Activated naive CD8-positive, alpha-beta T cell treated with anti-CD3 and anti-CD28 coated beads, Interleukin-2, amount 50 U/mL, for 16 hours (primary cell): ENCODE measurements around the gene GADD45GIP1.

ENCODE experiments used
- DNase-seq: peaks from one replicate; pipeline ENCODE4 v3.0.0-alpha.2; 2020; ENCODE audit warnings: low read depth, low spot score

Gene GADD45GIP1

GRCh38 chr19:12956446-12957388 is at the start of gene GADD45GIP1:
Gene GADD45GIP1 (minus strand): TSS chr19:12957223. CDS start chr19:12957212, 11 bp downstream.
- DNase-seq = peak; percentile 64

GRCh38 chr19:13005861-13006370 is 48.9 kb upstream of the GADD45GIP1 start:
- DNase-seq = no peak

- DNase-seq = no peak
These were observed 48.2 kb upstream of the GADD45GIP1 start for GRCh38 chr19:13005253-13005652.

GRCh38 chr19:13004273-13004672 is 47.2 kb upstream of the GADD45GIP1 start:
- DNase-seq = no peak

GRCh38 chr19:13003081-13003480 is 46.1 kb upstream of the GADD45GIP1 start:
- no peak for DNase-seq

- DNase-seq = no peak
These were observed 45.3 kb upstream of the GADD45GIP1 start for GRCh38 chr19:13002166-13002898.

GRCh38 chr19:13001502-13002165 is 44.6 kb upstream of the GADD45GIP1 start:
- no peak for DNase-seq

- no peak for DNase-seq
These were observed 44.1 kb upstream of the GADD45GIP1 start for GRCh38 chr19:13001166-13001501.

GRCh38 chr19:12997967-12998940 is 41.2 kb upstream of the GADD45GIP1 start:
- no peak for DNase-seq

- no peak for DNase-seq
These were observed 40.4 kb upstream of the GADD45GIP1 start for GRCh38 chr19:12997179-12997966.

- no peak for DNase-seq
These were observed 39.5 kb upstream of the GADD45GIP1 start for GRCh38 chr19:12996406-12997094.

- no peak for DNase-seq
These were observed 38.8 kb upstream of the GADD45GIP1 start for GRCh38 chr19:12995596-12996405.

GRCh38 chr19:12994701-12995595 is 37.9 kb upstream of the GADD45GIP1 start, which contains the start of gene NFIX:
Gene NFIX (plus strand): TSS chr19:12995475. CDS start chr19:12995838, 363 bp downstream.
- peak; percentile 34 for DNase-seq

- no peak for DNase-seq
These were observed 36.5 kb upstream of the GADD45GIP1 start for GRCh38 chr19:12993562-12993961.

- DNase-seq = no peak
These were observed 35.7 kb upstream of the GADD45GIP1 start for GRCh38 chr19:12992729-12993128.

- no peak for DNase-seq
These were observed 34.3 kb upstream of the GADD45GIP1 start for GRCh38 chr19:12991296-12991695.

- no peak for DNase-seq
These were observed 33.8 kb upstream of the GADD45GIP1 start for GRCh38 chr19:12990853-12991252.
